Cardiac fibroblast (primary cell): Measurements from ENCODE around the gene CPSF4L.

Experiments used
- DNase-seq, 2 donors: peaks; one replicate each; pipeline versions ENCODE4 v3.0.0 to v3.0.0-alpha.2; 2010; ENCODE audit warnings: low read depth in 2 of 2
- H3K4me3 ChIP-seq, 2 donors: replicated peaks in 1 of 2; 1 replicate in 1 of 2; 2 replicates in 1 of 2; pipeline ENCODE4 v1.5.1; 2011; ENCODE audit warnings: low read depth in 2 of 2, low read length in 2 of 2, mild to moderate bottlenecking in 2 of 2, moderate library complexity in 1 of 2
- CTCF ChIP-seq: IDR thresholded peaks from one replicate; pipeline ENCODE4 v1.5.1; 2011; ENCODE audit warnings: low read depth, mild to moderate bottlenecking, low read length, inconsistent platforms

The CPSF4L gene

GRCh38 chr17:73198930-73199260, 62.8 kb downstream of the CPSF4L start:
- TF ChIP-seq CTCF: no peak
- no peak for DNase-seq
- H3K4me3 ChIP-seq: no peak overlapping the region
